GM21529 (cell line): ENCODE results near the gene MAGI2.

Experiments used
- ATAC-seq: cut with Tn5 transposase; IDR thresholded peaks from one replicate; pipeline ENCODE4 v1.9.1; 2021; ENCODE audit not compliant: unreplicated experiment

The MAGI2 gene

GRCh38 chr7:78080811-78081210 is 1372.7 kb downstream of the MAGI2 start:
- no peak for ATAC-seq

- no peak for ATAC-seq
Measured at GRCh38 chr7:78080241-78080640, 1373.2 kb downstream of the MAGI2 start.

- ATAC-seq: no peak
Measured at GRCh38 chr7:78074713-78075112, 1378.8 kb downstream of the MAGI2 start.

- ATAC-seq: no peak
Measured at GRCh38 chr7:78073609-78074382, 1379.7 kb downstream of the MAGI2 start.

- ATAC-seq: no peak
Measured at GRCh38 chr7:78072201-78072590, 1381.3 kb downstream of the MAGI2 start.

- no peak for ATAC-seq
Measured at GRCh38 chr7:78071491-78072200, 1381.8 kb downstream of the MAGI2 start.

GRCh38 chr7:78066599-78066998 is 1386.9 kb downstream of the MAGI2 start:
- no peak for ATAC-seq

GRCh38 chr7:78063758-78064157 is 1389.7 kb downstream of the MAGI2 start:
- no peak for ATAC-seq

- no peak for ATAC-seq
Measured at GRCh38 chr7:78062214-78062613, 1391.3 kb downstream of the MAGI2 start.

GRCh38 chr7:78057571-78057970 is 1395.9 kb downstream of the MAGI2 start:
- ATAC-seq: no peak

- ATAC-seq: no peak
Measured at GRCh38 chr7:78055599-78055998, 1397.9 kb downstream of the MAGI2 start.

- ATAC-seq: no peak
Measured at GRCh38 chr7:78055001-78055573, 1398.4 kb downstream of the MAGI2 start.

- no peak for ATAC-seq
Measured at GRCh38 chr7:78052112-78052511, 1401.4 kb downstream of the MAGI2 start.

- ATAC-seq: no peak
Measured at GRCh38 chr7:78047800-78048199, 1405.7 kb downstream of the MAGI2 start.

GRCh38 chr7:78043159-78043558 is 1410.3 kb downstream of the MAGI2 start:
- ATAC-seq: no peak

- ATAC-seq: no peak
Measured at GRCh38 chr7:78041423-78041822, 1412.0 kb downstream of the MAGI2 start.

- peak; percentile 90 for ATAC-seq
Measured at GRCh38 chr7:78039790-78040776, 1413.4 kb downstream of the MAGI2 start.

- no peak for ATAC-seq
Measured at GRCh38 chr7:78038465-78039080, 1414.9 kb downstream of the MAGI2 start.

- no peak for ATAC-seq
Measured at GRCh38 chr7:78037603-78038002, 1415.9 kb downstream of the MAGI2 start.

GRCh38 chr7:78033410-78033809 is 1420.1 kb downstream of the MAGI2 start:
- no peak for ATAC-seq
